Sigmoid colon (tissue), 4 donors: ENCODE data around the gene GYS1.

Experiments
- POLR2AphosphoS5 ChIP-seq, 4 donors: sonication (generic); formaldehyde crosslinking; IDR thresholded peaks; one replicate each; pipeline ENCODE4 v1.6.1; 2017; ENCODE audit warnings: antibody characterized with exemption in 4 of 4
- TF ChIP-seq, protein P1 (sequence below), 4 experiments: fragments of 450-650 bp in 3 of 4; fragments of 200-600 bp in 1 of 4; IDR thresholded peaks; one replicate each; pipeline ENCODE4 v1.5.1; 2016 to 2019; ENCODE audit warnings: antibody characterized with exemption in 4 of 4, mild to moderate bottlenecking in 3 of 4, moderate library complexity in 2 of 4

DNA sequence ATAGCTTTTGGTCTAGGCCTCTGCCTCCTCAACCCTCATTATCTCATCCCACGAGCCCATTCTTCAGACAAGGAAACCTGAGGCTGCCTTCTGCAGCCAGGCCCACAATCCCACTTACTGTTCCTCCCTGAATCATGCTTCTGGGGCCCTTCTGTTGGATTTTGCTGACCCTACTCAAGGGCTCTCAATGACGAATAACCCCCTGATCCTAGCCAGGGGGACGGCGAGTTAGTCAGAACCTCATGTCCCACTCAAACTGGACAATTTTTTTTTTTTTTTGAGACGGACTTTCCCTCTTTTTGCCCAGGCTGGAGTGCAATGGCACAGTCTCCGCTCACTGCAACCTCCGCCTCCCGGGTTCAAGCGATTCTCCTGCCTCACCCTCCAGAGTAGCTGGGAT, 29.0 kb upstream of the GYS1 start:
- TF ChIP-seq, protein P1, sequence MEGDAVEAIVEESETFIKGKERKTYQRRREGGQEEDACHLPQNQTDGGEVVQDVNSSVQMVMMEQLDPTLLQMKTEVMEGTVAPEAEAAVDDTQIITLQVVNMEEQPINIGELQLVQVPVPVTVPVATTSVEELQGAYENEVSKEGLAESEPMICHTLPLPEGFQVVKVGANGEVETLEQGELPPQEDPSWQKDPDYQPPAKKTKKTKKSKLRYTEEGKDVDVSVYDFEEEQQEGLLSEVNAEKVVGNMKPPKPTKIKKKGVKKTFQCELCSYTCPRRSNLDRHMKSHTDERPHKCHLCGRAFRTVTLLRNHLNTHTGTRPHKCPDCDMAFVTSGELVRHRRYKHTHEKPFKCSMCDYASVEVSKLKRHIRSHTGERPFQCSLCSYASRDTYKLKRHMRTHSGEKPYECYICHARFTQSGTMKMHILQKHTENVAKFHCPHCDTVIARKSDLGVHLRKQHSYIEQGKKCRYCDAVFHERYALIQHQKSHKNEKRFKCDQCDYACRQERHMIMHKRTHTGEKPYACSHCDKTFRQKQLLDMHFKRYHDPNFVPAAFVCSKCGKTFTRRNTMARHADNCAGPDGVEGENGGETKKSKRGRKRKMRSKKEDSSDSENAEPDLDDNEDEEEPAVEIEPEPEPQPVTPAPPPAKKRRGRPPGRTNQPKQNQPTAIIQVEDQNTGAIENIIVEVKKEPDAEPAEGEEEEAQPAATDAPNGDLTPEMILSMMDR (IDR thresholded peaks at IDR 0.05) = no peak
- no peak for TF ChIP-seq POLR2AphosphoS5 (IDR thresholded peaks at IDR 0.05)
